Measurements from ENCODE around the gene BCL11A. TPM values are rescaled to one million over a fixed set of nuclear protein-coding genes. Genes with fewer than 3 reads are reported as not detected.
A peak's percentile ranks its signal among the peaks of the same experiment; 100 is the strongest.

The BCL11A gene
- total RNA-seq, 1 donor from 2014 or later, result 46.2 TPM

GRCh38 chr2:60534052-60534685 lies 19.3 kb downstream of the BCL11A start:
- H3K27ac Mint-ChIP-seq, result no peak overlapping the region
- H3K4me1 Mint-ChIP-seq (ENCODE audit: low read depth), result peaks cover 89% of the 10 kb centered on the region

GRCh38 chr2:60533101-60534051 lies 20.1 kb downstream of the BCL11A start:
- H3K36me3 Mint-ChIP-seq (ENCODE audit: insufficient read depth), result no peaks in the 10 kb centered on the region
- H3K4me3 Mint-ChIP-seq (ENCODE audit: low read depth), result no peak overlapping the region
- H3K27me3 Mint-ChIP-seq, result no peaks in the 10 kb centered on the region
- TF ChIP-seq CTCF (IDR thresholded peaks at IDR 0.05; ENCODE audit: unreplicated experiment), result no peak
- no peak for DNase-seq (ENCODE audit: low spot score, unreplicated experiment)
- H3K4me1 Mint-ChIP-seq (ENCODE audit: low read depth), result peaks cover 88% of the 10 kb centered on the region
- H3K9me3 Mint-ChIP-seq (ENCODE audit: low read depth), result no peaks in the 10 kb centered on the region
- H3K27ac Mint-ChIP-seq, result no peak overlapping the region

More at GRCh38 chr2:60534052-60534685, 19.3 kb downstream of the BCL11A start:
- Mint-ChIP-seq H3K36me3 (ENCODE audit: insufficient read depth) (no peaks in the 10 kb centered on the region), H3K9me3 (ENCODE audit: low read depth) (no peaks in the 10 kb centered on the region), H3K27me3 (no peaks in the 10 kb centered on the region), H3K4me3 (ENCODE audit: low read depth) (no peak overlapping the region)
- DNase-seq (ENCODE audit: low spot score, unreplicated experiment), result no peak
- TF ChIP-seq CTCF (IDR thresholded peaks at IDR 0.05; ENCODE audit: unreplicated experiment), result peak; percentile 36

DNA sequence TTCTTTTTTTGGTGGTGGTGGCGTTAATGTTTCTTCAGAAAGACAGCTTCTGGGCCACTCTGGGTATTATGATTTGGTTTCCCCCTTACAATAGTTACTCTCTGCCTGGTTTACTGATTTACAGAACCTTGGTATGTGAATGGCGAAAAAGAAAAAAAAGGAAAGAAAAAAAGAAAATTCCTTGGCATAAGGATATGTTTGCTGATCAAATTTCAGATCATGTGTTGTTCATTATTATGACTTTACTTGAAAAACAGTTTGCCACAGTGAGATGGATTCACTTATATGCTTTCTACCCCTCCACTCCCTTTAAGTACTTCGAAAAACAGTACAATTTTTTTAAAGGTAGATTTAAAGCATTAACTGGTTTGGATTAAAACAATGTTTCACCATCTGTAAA lies 21.0 kb downstream of the BCL11A start:
- peak overlapping the region; percentile 61 for H3K4me3 Mint-ChIP-seq (ENCODE audit: low read depth)
- H3K4me1 Mint-ChIP-seq (ENCODE audit: low read depth), result peaks cover 86% of the 10 kb centered on the region
- no peak for TF ChIP-seq CTCF (IDR thresholded peaks at IDR 0.05; ENCODE audit: unreplicated experiment)
- peaks cover 8% of the 10 kb centered on the region for H3K27me3 Mint-ChIP-seq
- H3K9me3 Mint-ChIP-seq (ENCODE audit: low read depth), result no peaks in the 10 kb centered on the region
- no peak for DNase-seq (ENCODE audit: low spot score, unreplicated experiment)
- H3K36me3 Mint-ChIP-seq (ENCODE audit: insufficient read depth), result peaks cover 7% of the 10 kb centered on the region
- peak overlapping the region; percentile 87 for H3K27ac Mint-ChIP-seq

DNA sequence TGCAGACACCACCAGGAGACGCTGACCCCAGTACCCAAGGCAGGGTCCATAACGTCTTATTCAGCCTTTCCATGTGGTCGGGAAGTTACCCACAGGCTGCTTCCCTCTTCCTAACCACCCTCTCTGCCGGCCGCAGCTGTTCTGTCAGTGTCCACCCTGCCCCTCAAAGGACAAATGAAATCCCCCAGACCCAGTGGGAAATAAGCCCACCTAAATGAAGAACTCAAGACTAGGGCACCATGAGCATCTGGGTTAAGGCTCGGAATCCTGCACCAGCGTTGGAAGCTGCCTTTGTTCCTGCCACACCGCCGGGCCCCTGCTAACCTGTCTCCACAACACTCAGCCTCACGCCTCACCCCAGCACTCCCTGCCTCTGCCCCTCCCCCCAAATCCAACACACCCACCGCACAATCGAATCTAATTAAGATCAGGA lies 21.7 kb downstream of the BCL11A start:
- Mint-ChIP-seq H3K9me3 (ENCODE audit: low read depth) (no peaks in the 10 kb centered on the region), H3K36me3 (ENCODE audit: insufficient read depth) (peaks cover 13% of the 10 kb centered on the region), H3K27ac (peak overlapping the region; percentile 87), H3K27me3 (peaks cover 8% of the 10 kb centered on the region), H3K4me3 (ENCODE audit: low read depth) (peak overlapping the region; percentile 63), H3K4me1 (ENCODE audit: low read depth) (peaks cover 86% of the 10 kb centered on the region)
- no peak for DNase-seq (ENCODE audit: low spot score, unreplicated experiment)
- TF ChIP-seq CTCF (IDR thresholded peaks at IDR 0.05; ENCODE audit: unreplicated experiment), result no peak

- no peak for TF ChIP-seq CTCF (IDR thresholded peaks at IDR 0.05; ENCODE audit: unreplicated experiment)
- Mint-ChIP-seq H3K36me3 (ENCODE audit: insufficient read depth) (peaks cover 13% of the 10 kb centered on the region), H3K27ac (peak overlapping the region; percentile 96), H3K27me3 (peaks cover 8% of the 10 kb centered on the region), H3K4me1 (ENCODE audit: low read depth) (peaks cover 79% of the 10 kb centered on the region), H3K9me3 (ENCODE audit: low read depth) (no peaks in the 10 kb centered on the region), H3K4me3 (ENCODE audit: low read depth) (peak overlapping the region; percentile 63)
- DNase-seq (ENCODE audit: low spot score, unreplicated experiment), result peak; percentile 70
These were observed 22.7 kb downstream of the BCL11A start for GRCh38 chr2:60530660-60531281.

Measured in progenitor cell of endocrine pancreas (in vitro differentiated cells).